Ascending aorta (tissue), 2 donors: ENCODE measurements around the gene FAM83F. TPM values are rescaled to one million over a fixed set of nuclear protein-coding genes. Genes with fewer than 3 reads are reported as not detected.
A peak's percentile ranks its signal among the peaks of the same experiment; 100 is the strongest.
"Not testable (repeated sequence)": the region's sequence is repeated elsewhere in the genome, so short reads cannot be mapped to it uniquely, and the experiment has no call there.

Experiments used
- DNase-seq, 2 donors: peaks; one replicate each; pipeline ENCODE4 v3.0.0-alpha.2; 2019; ENCODE audit warnings: low spot score in 2 of 2
- H3K27ac ChIP-seq, 2 donors: fragments of 200-600 bp; sonication (generic); one replicate each; pipeline ENCODE4 v1.5.1; 2016 to 2017; ENCODE audit warnings: mild to moderate bottlenecking in 1 of 2
- H3K27me3 ChIP-seq: fragments of 200-600 bp; sonication (generic); one replicate; pipeline ENCODE4 v1.5.1; 2017
- H3K36me3 ChIP-seq, 2 donors: fragments of 200-600 bp; sonication (generic); one replicate each; pipeline ENCODE4 v1.5.1; 2016
- H3K4me1 ChIP-seq, 2 donors: fragments of 200-600 bp; sonication (generic); one replicate each; pipeline ENCODE4 v1.5.1; 2016 to 2017; ENCODE audit warnings: mild to moderate bottlenecking in 1 of 2
- H3K4me3 ChIP-seq, 2 donors: fragments of 200-600 bp; sonication (generic); one replicate each; pipeline ENCODE4 v1.5.1; 2016 to 2017; ENCODE audit warnings: mild to moderate bottlenecking in 1 of 2
- H3K9me3 ChIP-seq, 2 donors: fragments of 200-600 bp; sonication (generic); one replicate each; pipeline ENCODE4 v1.5.1; 2016
- intact Hi-C: fragments of 100-400 bp; cut with DNase I; formaldehyde crosslinking; loops from one replicate; pipeline ENCODE4 v1.15.1; 2023
- total RNA-seq: library from RNA; depleted of rRNA; stranded (reverse); fragments of >200 nt; gene quantifications from one replicate; pipeline ENCODE4 v1.1.0, GENCODE V29; 2016
- TF ChIP-seq, protein P1 (sequence below), 3 experiments: fragments of 200-600 bp in 2 of 3; fragments of 450-650 bp in 1 of 3; sonication (generic) in 2 of 3; IDR thresholded peaks; one replicate each; pipeline ENCODE4 v1.5.1; 2016 to 2019; ENCODE audit warnings: antibody characterized with exemption in 3 of 3, mild to moderate bottlenecking in 1 of 3, moderate library complexity in 1 of 3

FAM83F gene
- total RNA-seq, 1 donor from 2014 or later, result not detected

DNA sequence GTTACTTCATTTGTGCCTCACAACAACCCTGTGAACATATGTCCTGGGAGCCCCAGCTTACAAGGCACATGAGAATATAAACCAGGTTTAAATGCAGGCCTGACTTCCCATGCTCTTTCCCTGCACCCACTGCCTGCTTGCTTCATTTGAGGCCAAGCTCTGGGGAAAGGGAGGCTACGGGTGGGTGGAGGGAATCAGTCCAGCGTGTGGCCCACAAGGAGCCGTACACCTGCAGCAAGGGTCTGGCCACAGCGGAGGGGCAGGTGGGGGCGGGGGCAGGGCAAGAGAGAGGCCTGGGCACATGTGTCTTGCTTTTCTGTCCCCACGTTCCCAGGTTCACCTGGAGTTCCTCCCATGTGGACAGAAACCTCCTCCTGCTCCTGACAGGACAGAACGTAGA lies 26.2 kb downstream of the FAM83F start:
- Histone ChIP-seq H3K27me3 (no peaks in the 10 kb centered on the region), H3K9me3 (no peaks in the 10 kb centered on the region), H3K4me1 (no peaks in the 10 kb centered on the region), H3K4me3 (no peak overlapping the region), H3K36me3 (no peaks in the 10 kb centered on the region), H3K27ac (no peak overlapping the region)
- TF ChIP-seq, protein P1, sequence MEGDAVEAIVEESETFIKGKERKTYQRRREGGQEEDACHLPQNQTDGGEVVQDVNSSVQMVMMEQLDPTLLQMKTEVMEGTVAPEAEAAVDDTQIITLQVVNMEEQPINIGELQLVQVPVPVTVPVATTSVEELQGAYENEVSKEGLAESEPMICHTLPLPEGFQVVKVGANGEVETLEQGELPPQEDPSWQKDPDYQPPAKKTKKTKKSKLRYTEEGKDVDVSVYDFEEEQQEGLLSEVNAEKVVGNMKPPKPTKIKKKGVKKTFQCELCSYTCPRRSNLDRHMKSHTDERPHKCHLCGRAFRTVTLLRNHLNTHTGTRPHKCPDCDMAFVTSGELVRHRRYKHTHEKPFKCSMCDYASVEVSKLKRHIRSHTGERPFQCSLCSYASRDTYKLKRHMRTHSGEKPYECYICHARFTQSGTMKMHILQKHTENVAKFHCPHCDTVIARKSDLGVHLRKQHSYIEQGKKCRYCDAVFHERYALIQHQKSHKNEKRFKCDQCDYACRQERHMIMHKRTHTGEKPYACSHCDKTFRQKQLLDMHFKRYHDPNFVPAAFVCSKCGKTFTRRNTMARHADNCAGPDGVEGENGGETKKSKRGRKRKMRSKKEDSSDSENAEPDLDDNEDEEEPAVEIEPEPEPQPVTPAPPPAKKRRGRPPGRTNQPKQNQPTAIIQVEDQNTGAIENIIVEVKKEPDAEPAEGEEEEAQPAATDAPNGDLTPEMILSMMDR (IDR thresholded peaks at IDR 0.05), result no peak
- intact Hi-C loops, result loop anchor here (5.0 kb wide), 1 partner anchor 484 kb away; no protein-coding TSS in a partner anchor
- no peak for DNase-seq

DNA sequence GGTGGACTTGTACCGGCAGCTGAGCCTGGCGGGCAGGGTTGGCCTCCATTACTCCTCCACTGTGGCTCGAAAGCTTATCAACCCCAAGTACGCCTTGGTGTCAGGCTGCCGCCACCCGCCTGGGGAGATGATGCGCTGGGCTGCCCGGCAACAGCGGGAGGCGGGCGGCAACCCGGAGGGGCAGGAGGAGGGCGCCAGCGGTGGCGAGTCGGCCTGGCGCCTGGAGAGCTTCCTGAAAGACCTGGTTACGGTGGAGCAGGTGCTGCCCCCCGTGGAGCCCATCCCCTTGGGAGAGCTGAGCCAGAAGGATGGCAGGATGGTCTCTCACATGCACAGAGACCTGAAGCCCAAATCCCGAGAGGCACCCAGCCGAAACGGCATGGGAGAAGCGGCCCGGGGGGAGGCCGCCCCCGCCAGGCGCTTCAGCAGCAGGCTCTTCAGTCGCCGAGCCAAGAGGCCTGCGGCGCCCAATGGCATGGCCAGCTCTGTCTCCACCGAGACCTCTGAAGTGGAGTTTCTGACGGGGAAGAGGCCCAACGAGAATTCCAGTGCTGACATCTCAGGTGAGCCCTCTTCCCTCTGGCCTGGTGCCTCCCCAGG lies 26.7 kb downstream of the FAM83F start:
- H3K4me3 ChIP-seq, result no peak overlapping the region
- no peaks in the 10 kb centered on the region for H3K27me3 ChIP-seq
- no peaks in the 10 kb centered on the region for H3K4me1 ChIP-seq
- DNase-seq, result no peak
- TF ChIP-seq, protein P1 (IDR thresholded peaks at IDR 0.05), result no peak
- no peaks in the 10 kb centered on the region for H3K9me3 ChIP-seq
- no peak overlapping the region for H3K27ac ChIP-seq
- no peaks in the 10 kb centered on the region for H3K36me3 ChIP-seq
- intact Hi-C loops, result loop anchor here (5.0 kb wide), 1 partner anchor 484 kb away; no protein-coding TSS in a partner anchor

DNA sequence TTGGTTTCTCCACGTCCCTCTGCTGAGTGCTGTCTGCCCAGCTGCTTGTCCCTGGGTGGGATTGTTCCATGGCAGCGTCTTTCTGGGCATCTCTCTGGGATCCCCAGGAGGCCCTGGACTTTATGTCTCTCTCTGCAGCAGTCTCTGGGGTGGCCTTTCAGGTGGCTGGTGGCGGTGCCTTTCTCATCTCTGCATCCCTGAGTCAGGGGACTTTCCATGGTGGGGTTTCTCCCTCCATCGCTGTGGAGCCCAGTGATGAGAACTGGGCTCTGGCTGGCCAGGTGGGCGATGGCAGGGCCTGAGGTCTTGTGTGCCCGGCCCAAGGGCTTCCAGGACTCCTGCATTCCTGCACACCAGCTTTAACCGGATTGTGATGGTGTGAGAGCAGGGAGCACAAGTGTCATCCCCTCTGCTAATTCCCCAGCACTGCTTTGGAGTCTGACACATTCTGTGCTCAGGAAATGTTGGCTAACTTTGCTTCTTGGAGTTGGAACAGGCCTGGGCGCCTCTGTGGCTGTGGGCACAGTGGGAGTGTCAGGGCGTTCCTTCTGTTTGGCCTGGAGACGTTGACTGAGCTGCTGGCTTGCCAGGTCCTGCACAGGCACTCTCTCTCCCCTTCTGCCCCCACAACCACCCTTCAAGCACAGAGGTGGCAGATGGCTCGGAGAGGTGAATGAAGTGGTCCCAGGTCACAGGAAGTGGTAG lies 27.9 kb downstream of the FAM83F start:
- no peaks in the 10 kb centered on the region for H3K9me3 ChIP-seq
- DNase-seq, result no peak
- H3K27me3 ChIP-seq, result no peaks in the 10 kb centered on the region
- no peak overlapping the region for H3K27ac ChIP-seq
- intact Hi-C loops, result loop anchor here (5.0 kb wide), 1 partner anchor 485 kb away; no protein-coding TSS in a partner anchor
- H3K4me1 ChIP-seq, result no peaks in the 10 kb centered on the region
- H3K36me3 ChIP-seq, result no peaks in the 10 kb centered on the region
- H3K4me3 ChIP-seq, result no peak overlapping the region
- TF ChIP-seq, protein P1 (IDR thresholded peaks at IDR 0.05), result no peak

DNA sequence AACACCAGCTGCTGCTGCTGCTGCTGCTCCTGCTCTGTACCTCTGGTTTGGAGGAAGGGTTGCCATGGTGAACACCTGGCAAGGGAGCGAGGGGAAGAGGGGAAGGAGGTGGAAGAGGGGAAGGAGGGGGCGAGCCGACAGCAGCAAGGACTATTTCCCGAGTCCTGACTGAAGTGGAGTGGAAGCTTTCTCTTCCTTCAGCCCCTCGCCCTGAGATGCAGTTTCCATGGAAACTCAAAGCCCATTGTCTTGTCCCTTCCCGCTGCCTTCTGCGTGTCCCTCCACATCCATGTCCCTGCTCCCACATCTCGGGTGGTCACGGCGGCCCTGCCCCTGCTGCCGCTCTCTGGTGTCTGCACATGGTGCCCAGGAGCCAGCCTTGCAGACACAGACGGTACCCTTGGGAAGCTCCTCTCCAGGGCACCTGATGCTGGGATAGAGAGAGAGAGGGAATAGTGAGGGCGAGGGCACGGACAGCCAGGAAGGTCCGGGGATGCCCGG lies 28.6 kb downstream of the FAM83F start:
- H3K27me3 ChIP-seq, result no peaks in the 10 kb centered on the region
- DNase-seq, result no peak
- H3K4me1 ChIP-seq, result no peaks in the 10 kb centered on the region
- H3K9me3 ChIP-seq, result no peaks in the 10 kb centered on the region
- TF ChIP-seq, protein P1 (IDR thresholded peaks at IDR 0.05), result no peak
- H3K4me3 ChIP-seq, result no peak overlapping the region
- H3K27ac ChIP-seq, result no peak overlapping the region
- no peaks in the 10 kb centered on the region for H3K36me3 ChIP-seq
- intact Hi-C loops, result loop anchor here (5.0 kb wide), 1 partner anchor 486 kb away; no protein-coding TSS in a partner anchor

DNA sequence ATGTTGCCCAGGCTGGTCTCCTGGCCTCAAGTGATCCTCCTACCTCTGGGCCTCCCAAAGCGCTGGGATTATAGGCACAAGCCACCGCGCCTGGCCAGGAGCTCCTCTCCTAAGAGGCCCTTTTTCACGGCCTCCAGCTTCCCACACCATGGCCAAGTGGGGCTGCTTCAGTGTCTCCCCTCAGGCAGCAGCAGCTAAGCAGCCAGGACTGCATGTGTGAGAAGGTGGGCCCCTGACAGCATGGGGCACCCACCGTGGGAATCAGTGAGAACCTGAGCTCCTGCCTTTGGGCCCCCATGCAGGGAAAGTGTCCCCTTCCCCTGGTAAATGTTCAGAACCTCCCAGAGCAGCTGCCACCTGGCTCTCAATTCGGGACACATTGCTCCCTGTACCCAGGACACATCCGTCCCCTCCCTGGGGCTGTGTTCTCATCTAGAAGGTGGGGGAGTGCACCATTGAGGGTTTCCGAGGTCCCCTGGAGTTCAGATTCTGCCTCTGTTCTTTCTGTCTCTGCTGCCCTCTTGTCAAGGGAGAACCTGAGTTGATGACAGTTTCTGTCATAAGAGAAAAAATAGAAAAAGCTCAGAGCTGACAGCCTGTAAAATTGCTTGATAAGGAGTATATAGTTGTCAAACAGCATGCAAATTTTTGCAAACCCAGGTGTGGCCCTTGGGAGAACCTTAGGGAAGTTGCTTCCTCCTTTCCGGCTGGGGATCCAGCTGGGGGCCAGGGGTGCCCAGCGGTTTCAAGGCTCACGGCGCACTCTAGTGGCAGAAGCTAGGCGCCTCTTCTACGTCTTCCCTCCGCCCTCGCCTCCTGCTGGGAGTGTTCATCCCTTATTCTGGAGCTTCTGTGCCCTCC lies 29.7 kb downstream of the FAM83F start:
- intact Hi-C loops, result loop anchor here (5.0 kb wide), 1 partner anchor 487 kb away; no protein-coding TSS in a partner anchor
- Histone ChIP-seq H3K4me3 (no peak overlapping the region), H3K27ac (no peak overlapping the region), H3K4me1 (no peaks in the 10 kb centered on the region), H3K27me3 (no peaks in the 10 kb centered on the region), H3K9me3 (no peaks in the 10 kb centered on the region), H3K36me3 (no peaks in the 10 kb centered on the region)
- DNase-seq, result no peak
- TF ChIP-seq, protein P1 (IDR thresholded peaks at IDR 0.05), result peak; percentile 49 to 76 (median 61)

DNA sequence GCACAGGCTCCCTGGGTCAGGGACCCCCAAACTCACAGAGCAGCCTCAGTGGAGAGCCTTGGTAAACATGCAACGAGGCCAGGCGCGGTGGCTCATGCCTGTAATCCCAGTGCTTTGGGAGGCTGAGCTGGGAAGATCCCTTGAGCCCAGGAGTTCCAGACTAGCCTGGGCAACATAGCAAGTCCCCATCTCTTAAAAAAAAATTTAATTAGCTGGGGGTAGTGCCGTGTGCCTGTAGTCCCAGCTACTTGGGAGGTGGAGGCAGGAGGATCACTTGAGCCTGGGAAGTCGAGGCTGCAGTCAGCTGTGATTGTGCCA lies 30.3 kb downstream of the FAM83F start:
- H3K36me3 ChIP-seq, H3K4me3 ChIP-seq, H3K27ac ChIP-seq, H3K9me3 ChIP-seq, H3K27me3 ChIP-seq, DNase-seq, intact Hi-C loops, H3K4me1 ChIP-seq: not testable (repeated sequence)
